ENCODE measurements around the gene MLLT6.

Gene MLLT6

GRCh38 chr17:38697061-38697820 is 7.8 kb upstream of the MLLT6 start:
- peaks cover 12% of the 10 kb centered on the region for H3K4me1 ChIP-seq (ENCODE audit: insufficient read depth, low read length, poor library complexity, severe bottlenecking)
- TF ChIP-seq CTCF (conservative IDR thresholded peaks at IDR 0.05; ENCODE audit: low read length) (no peak), EZH2phosphoT487 (IDR thresholded peaks at IDR 0.05; ENCODE audit: borderline replicate concordance) (no peak)
- no peaks in the 10 kb centered on the region for H3K9me2 ChIP-seq (replicated peaks; ENCODE audit: low read depth, low read length)
- no peak overlapping the region for H2AFZ ChIP-seq (ENCODE audit: low read length)
- H3K36me3 ChIP-seq (ENCODE audit: insufficient read depth, low read length), result no peaks in the 10 kb centered on the region
- H3K9me3 ChIP-seq (ENCODE audit: insufficient read depth, low read depth, low read length), result no peaks in the 10 kb centered on the region
- H3K4me2 ChIP-seq (ENCODE audit: low read depth, low read length, poor library complexity, severe bottlenecking), result no peak overlapping the region
- H3K4me3 ChIP-seq (ENCODE audit: low read length, poor library complexity, severe bottlenecking), result no peak overlapping the region
- no peaks in the 10 kb centered on the region for H4K20me1 ChIP-seq (ENCODE audit: insufficient read depth, low read length, poor library complexity, severe bottlenecking)
- H3K9ac ChIP-seq (ENCODE audit: low read depth, low read length, poor library complexity, severe bottlenecking), result no peak overlapping the region
- peaks cover 2% of the 10 kb centered on the region; the same call in 1 of the 2 replicates for H3F3A ChIP-seq (ENCODE audit: low read depth)
- H3K27me3 ChIP-seq (ENCODE audit: insufficient read depth, low read length, poor library complexity, severe bottlenecking), result no peaks in the 10 kb centered on the region
- H3K79me2 ChIP-seq (ENCODE audit: insufficient read depth, low read length), result no peaks in the 10 kb centered on the region

GRCh38 chr17:38698760-38699159 is 6.3 kb upstream of the MLLT6 start:
- Histone ChIP-seq H3K9ac (ENCODE audit: low read depth, low read length, poor library complexity, severe bottlenecking) (no peak overlapping the region), H3K36me3 (ENCODE audit: insufficient read depth, low read length) (no peaks in the 10 kb centered on the region), H3K9me3 (ENCODE audit: insufficient read depth, low read depth, low read length) (no peaks in the 10 kb centered on the region), H4K20me1 (ENCODE audit: insufficient read depth, low read length, poor library complexity, severe bottlenecking) (no peaks in the 10 kb centered on the region), H3F3A (ENCODE audit: low read depth) (peaks cover 7% of the 10 kb centered on the region), H3K79me2 (ENCODE audit: insufficient read depth, low read length) (peaks cover 10% of the 10 kb centered on the region; the same call in 1 of the 2 replicates), H2AFZ (ENCODE audit: low read length) (no peak overlapping the region), H3K9me2 (replicated peaks; ENCODE audit: low read depth, low read length) (no peaks in the 10 kb centered on the region), H3K27me3 (ENCODE audit: insufficient read depth, low read length, poor library complexity, severe bottlenecking) (no peaks in the 10 kb centered on the region), H3K4me2 (ENCODE audit: low read depth, low read length, poor library complexity, severe bottlenecking) (no peak overlapping the region), H3K4me3 (ENCODE audit: low read length, poor library complexity, severe bottlenecking) (no peak overlapping the region), H3K4me1 (ENCODE audit: insufficient read depth, low read length, poor library complexity, severe bottlenecking) (peaks cover 21% of the 10 kb centered on the region)
- TF ChIP-seq CTCF (conservative IDR thresholded peaks at IDR 0.05; ENCODE audit: low read length), result no peak
- TF ChIP-seq EZH2phosphoT487 (IDR thresholded peaks at IDR 0.05; ENCODE audit: borderline replicate concordance), result no peak

GRCh38 chr17:38701504-38702165 is 3.4 kb upstream of the MLLT6 start:
- Histone ChIP-seq H3K9ac (ENCODE audit: low read depth, low read length, poor library complexity, severe bottlenecking) (peak overlapping the region; percentile 99), H3K36me3 (ENCODE audit: insufficient read depth, low read length) (no peaks in the 10 kb centered on the region), H3K4me2 (ENCODE audit: low read depth, low read length, poor library complexity, severe bottlenecking) (peak overlapping the region; percentile 83), H3K9me3 (ENCODE audit: insufficient read depth, low read depth, low read length) (no peaks in the 10 kb centered on the region), H3K27me3 (ENCODE audit: insufficient read depth, low read length, poor library complexity, severe bottlenecking) (no peaks in the 10 kb centered on the region), H3K4me3 (ENCODE audit: low read length, poor library complexity, severe bottlenecking) (peak overlapping the region; percentile 99), H3K9me2 (replicated peaks; ENCODE audit: low read depth, low read length) (no peaks in the 10 kb centered on the region), H4K20me1 (ENCODE audit: insufficient read depth, low read length, poor library complexity, severe bottlenecking) (peaks cover 9% of the 10 kb centered on the region), H2AFZ (ENCODE audit: low read length) (peak overlapping the region; percentile 76), H3K79me2 (ENCODE audit: insufficient read depth, low read length) (peaks cover 31% of the 10 kb centered on the region), H3F3A (ENCODE audit: low read depth) (peaks cover 7% of the 10 kb centered on the region), H3K4me1 (ENCODE audit: insufficient read depth, low read length, poor library complexity, severe bottlenecking) (peaks cover 25% of the 10 kb centered on the region)
- TF ChIP-seq EZH2phosphoT487 (IDR thresholded peaks at IDR 0.05; ENCODE audit: borderline replicate concordance) (no peak), CTCF (conservative IDR thresholded peaks at IDR 0.05; ENCODE audit: low read length) (no peak)

Data from Loucy (cell line).